Gastrocnemius medialis (tissue), 4 donors: Measurements from ENCODE around the gene ASAP2.

ENCODE experiments used
- POLR2A ChIP-seq, 2 donors: fragments of 450-650 bp; IDR thresholded peaks; one replicate each; pipeline ENCODE4 v1.6.1; 2017; ENCODE audit warnings: antibody characterized with exemption in 2 of 2, mild to moderate bottlenecking in 2 of 2, moderate library complexity in 2 of 2
- TF ChIP-seq, protein P1 (sequence below), 5 experiments: fragments of 450-650 bp in 3 of 5; fragments of 200-600 bp in 2 of 5; sonication (generic) in 2 of 5; IDR thresholded peaks in 4 of 5; conservative IDR thresholded peaks in 1 of 5; 1 replicate in 4 of 5; 2 replicates in 1 of 5; pipeline ENCODE4 v1.5.1; 2016 to 2019; ENCODE audit warnings: antibody characterized with exemption in 5 of 5, mild to moderate bottlenecking in 3 of 5, moderate library complexity in 3 of 5

DNA sequence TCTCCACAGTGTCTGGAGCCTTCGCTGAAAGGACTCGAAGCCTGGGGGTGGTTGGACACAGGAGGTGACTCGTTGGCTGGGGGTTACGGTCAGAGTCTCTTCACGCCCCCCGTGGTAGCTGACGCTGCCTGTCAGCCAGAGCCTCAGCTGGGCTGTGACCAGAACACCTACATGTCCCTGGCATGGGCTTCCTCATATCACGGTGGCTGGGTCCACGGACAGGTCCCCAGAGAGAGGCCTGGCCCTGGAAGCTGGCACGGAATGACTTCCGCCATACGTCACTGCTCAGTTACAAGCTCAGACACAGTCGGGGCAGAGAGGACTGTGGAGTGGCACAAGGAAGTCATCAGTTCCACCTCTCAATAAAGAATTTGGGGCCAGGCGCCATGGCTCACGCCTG is 188.2 kb downstream of the ASAP2 start:
- TF ChIP-seq, protein P1, sequence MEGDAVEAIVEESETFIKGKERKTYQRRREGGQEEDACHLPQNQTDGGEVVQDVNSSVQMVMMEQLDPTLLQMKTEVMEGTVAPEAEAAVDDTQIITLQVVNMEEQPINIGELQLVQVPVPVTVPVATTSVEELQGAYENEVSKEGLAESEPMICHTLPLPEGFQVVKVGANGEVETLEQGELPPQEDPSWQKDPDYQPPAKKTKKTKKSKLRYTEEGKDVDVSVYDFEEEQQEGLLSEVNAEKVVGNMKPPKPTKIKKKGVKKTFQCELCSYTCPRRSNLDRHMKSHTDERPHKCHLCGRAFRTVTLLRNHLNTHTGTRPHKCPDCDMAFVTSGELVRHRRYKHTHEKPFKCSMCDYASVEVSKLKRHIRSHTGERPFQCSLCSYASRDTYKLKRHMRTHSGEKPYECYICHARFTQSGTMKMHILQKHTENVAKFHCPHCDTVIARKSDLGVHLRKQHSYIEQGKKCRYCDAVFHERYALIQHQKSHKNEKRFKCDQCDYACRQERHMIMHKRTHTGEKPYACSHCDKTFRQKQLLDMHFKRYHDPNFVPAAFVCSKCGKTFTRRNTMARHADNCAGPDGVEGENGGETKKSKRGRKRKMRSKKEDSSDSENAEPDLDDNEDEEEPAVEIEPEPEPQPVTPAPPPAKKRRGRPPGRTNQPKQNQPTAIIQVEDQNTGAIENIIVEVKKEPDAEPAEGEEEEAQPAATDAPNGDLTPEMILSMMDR (IDR thresholded peaks at IDR 0.05 in 4 of 5, conservative IDR thresholded peaks at IDR 0.05 in 1 of 5): no peak
- no peak for TF ChIP-seq POLR2A (IDR thresholded peaks at IDR 0.05)
